Adrenal gland (tissue), 5 donors: ENCODE data around the gene POLR2E.

ENCODE experiments used
- CTCF ChIP-seq, 6 experiments: fragments of 450-650 bp in 4 of 6; fragments of 200-600 bp in 2 of 6; sonication (generic) in 1 of 6; IDR thresholded peaks; 1 replicate in 5 of 6; 2 replicates in 1 of 6; pipeline versions ENCODE4 v1.5.1 to v1.8.0; 2016 to 2021; ENCODE audit warnings: antibody characterized with exemption in 6 of 6, mild to moderate bottlenecking in 2 of 6, moderate library complexity in 1 of 6
- POLR2A ChIP-seq, 2 donors: fragments of 450-650 bp; IDR thresholded peaks; one replicate each; pipeline ENCODE4 v1.6.1; 2017; ENCODE audit warnings: antibody characterized with exemption in 2 of 2, mild to moderate bottlenecking in 2 of 2, moderate library complexity in 1 of 2
- donor health status: DM: no; HTN: no; CAD: no.

DNA sequence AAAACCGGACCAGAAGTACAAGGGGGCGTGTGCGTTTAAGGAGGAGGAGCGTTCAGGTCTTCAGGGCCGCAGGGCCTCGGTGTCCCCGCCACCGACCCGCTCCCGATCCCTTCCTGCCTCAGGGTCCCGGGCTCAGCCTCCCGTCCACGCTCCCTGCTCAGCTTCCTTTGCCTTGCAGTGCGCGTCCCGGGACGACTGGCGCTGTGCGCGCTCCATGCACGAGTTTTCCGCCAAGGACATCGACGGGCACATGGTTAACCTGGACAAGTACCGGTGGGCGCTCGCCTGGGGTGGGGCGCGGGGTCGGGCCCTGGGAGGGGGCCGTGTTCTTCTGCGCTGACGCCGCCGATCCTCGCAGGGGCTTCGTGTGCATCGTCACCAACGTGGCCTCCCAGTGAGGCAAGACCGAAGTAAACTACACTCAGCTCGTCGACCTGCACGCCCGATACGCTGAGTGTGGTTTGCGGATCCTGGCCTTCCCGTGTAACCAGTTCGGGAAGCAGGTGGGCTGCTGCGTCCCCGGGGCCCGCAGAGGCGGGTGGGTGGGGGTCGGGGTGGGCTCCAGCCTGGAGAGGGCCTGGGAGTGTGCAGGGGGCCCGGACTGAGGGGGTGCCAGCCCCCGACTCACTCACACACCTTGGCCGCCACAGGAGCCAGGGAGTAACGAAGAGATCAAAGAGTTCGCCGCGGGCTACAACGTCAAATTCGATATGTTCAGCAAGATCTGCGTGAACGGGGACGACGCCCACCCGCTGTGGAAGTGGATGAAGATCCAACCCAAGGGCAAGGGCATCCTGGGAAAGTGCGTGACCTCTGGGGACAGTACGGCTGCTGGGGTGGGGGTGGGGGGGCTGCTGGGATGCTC, 10.1 kb upstream of the POLR2E start:
- TF ChIP-seq CTCF (IDR thresholded peaks at IDR 0.05) (no peak), POLR2A (IDR thresholded peaks at IDR 0.05) (no peak)
